ENCODE results near the gene DLGAP5. TPM values are rescaled to one million over a fixed set of nuclear protein-coding genes. Genes with fewer than 3 reads are reported as not detected.

DLGAP5 gene
- total RNA-seq, 2 donors from 2014 or later: 0.08 to 1.2 TPM

DNA sequence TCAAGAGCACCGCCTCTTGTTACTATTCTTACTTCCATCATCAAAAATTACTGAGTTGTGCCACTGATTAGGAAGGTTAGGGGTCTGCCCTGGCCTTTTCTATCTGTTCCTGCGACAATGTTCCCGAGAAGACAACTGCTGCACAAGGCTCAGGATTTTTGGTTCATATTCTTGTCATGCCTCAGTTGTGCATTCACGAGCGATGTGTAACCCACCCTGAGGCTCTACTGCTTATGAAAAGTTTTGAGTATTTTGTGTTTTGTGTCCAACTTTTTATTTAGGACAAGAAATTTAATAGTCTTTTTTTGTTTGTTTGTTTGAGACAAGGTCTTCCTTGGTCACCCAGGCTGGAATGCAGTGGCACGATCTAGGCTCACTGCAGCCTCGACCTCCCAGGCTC is 85.4 kb downstream of the DLGAP5 start:
- Histone ChIP-seq H3K4me1 (peaks cover 0 to 67% of the 10 kb centered on the region in 2 donors), H3K27me3 (no peaks in the 10 kb centered on the region), H3K36me3 (no peaks in the 10 kb centered on the region), H3K27ac (peak overlapping the region; percentile 6 to 29), H3K4me3 (no peak overlapping the region), H3K9me3 (no peaks in the 10 kb centered on the region)
- DNase-seq (ENCODE audit: low spot score): no peak
- TF ChIP-seq, protein P1, sequence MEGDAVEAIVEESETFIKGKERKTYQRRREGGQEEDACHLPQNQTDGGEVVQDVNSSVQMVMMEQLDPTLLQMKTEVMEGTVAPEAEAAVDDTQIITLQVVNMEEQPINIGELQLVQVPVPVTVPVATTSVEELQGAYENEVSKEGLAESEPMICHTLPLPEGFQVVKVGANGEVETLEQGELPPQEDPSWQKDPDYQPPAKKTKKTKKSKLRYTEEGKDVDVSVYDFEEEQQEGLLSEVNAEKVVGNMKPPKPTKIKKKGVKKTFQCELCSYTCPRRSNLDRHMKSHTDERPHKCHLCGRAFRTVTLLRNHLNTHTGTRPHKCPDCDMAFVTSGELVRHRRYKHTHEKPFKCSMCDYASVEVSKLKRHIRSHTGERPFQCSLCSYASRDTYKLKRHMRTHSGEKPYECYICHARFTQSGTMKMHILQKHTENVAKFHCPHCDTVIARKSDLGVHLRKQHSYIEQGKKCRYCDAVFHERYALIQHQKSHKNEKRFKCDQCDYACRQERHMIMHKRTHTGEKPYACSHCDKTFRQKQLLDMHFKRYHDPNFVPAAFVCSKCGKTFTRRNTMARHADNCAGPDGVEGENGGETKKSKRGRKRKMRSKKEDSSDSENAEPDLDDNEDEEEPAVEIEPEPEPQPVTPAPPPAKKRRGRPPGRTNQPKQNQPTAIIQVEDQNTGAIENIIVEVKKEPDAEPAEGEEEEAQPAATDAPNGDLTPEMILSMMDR (IDR thresholded peaks at IDR 0.05): no peak

DNA sequence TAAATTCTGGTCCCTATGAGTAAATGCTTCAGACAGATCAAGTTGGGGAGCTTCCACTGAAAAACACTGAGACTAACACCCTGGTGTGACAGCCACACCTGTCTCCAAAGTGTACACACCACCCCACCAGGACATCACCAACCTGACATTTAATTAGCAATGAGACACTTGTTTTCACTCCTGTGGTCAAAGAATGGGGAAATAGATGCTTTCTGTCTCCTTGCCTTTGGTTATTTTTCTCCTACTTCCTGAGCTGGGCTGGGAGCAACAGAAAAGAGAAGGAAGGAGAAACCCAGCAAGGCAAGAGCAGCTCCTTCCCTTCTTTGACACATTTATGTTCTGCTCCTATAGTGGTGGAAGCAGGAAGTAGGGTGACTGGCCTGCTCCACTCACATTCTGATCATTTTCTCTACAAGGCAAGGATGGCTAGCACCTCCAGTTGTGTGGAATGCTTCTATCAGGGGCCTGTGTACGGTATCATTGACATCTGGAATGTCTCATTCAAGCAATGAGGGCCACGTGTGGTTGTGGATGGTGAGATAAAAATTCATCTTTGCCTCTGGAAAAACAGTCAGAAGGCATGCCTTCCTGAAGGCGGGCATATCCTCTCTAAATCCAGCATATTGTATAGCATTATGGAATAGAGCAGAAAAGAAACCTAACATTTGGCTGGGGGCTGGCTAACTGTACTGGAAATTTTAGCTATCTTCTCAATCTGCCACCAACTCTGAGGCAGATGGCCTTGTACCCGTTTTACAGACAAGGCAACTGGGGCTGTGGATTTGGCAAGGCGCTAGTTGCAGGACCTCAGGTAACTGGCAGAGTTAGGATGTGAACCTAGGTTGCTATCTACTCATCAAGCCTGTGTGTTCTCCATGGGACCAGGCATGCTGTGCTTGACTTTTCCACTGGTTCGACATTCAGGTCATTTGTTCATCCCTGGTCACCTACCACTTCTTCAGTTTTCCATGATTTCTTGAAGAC is 87.1 kb downstream of the DLGAP5 start:
- peaks cover 0 to 77% of the 10 kb centered on the region in 2 donors for H3K4me1 ChIP-seq
- no peaks in the 10 kb centered on the region for H3K9me3 ChIP-seq
- peak overlapping the region; percentile 89 to 93 for H3K27ac ChIP-seq
- no peaks in the 10 kb centered on the region for H3K27me3 ChIP-seq
- TF ChIP-seq, protein P1 (IDR thresholded peaks at IDR 0.05): no peak
- H3K4me3 ChIP-seq: no peak overlapping the region
- H3K36me3 ChIP-seq: no peaks in the 10 kb centered on the region
- DNase-seq (ENCODE audit: low spot score): no peak

DNA sequence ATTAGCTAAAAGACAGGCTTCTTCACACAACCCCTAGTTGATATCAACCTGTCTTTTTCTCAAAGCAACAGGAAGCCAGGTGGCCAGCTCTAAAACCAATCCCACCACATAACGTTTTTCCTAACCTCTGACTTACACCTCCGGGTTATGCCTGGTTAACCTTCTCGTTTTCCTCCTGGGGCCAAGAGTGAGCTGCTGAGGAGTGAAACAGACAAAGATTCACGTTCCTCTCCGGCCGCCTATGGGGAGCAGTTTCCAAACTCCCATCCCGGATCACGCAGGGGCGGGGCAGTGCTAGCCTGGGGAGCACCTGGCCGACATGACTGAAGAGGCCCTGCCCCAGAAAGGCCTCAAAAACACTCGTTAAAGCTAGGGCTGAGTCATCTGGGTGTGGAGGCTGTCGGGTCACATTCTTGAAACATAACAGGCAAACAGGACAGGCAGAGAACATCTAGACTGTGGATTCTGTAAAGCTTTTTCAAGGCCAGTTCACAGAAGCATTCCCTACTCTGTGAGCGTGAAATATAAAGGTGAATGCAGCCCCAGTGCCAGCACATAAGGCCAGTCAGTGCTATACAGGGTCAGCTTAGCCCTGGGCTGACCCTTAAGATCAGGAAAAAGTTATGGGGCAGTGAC is 88.3 kb downstream of the DLGAP5 start:
- no peak overlapping the region for H3K4me3 ChIP-seq
- no peaks in the 10 kb centered on the region for H3K9me3 ChIP-seq
- TF ChIP-seq, protein P1 (IDR thresholded peaks at IDR 0.05): no peak
- no peaks in the 10 kb centered on the region for H3K27me3 ChIP-seq
- H3K4me1 ChIP-seq: peaks cover 0 to 74% of the 10 kb centered on the region in 2 donors
- no peaks in the 10 kb centered on the region for H3K36me3 ChIP-seq
- DNase-seq (ENCODE audit: low spot score): peak; percentile 88
- peak overlapping the region; percentile 89 to 93 for H3K27ac ChIP-seq

DNA sequence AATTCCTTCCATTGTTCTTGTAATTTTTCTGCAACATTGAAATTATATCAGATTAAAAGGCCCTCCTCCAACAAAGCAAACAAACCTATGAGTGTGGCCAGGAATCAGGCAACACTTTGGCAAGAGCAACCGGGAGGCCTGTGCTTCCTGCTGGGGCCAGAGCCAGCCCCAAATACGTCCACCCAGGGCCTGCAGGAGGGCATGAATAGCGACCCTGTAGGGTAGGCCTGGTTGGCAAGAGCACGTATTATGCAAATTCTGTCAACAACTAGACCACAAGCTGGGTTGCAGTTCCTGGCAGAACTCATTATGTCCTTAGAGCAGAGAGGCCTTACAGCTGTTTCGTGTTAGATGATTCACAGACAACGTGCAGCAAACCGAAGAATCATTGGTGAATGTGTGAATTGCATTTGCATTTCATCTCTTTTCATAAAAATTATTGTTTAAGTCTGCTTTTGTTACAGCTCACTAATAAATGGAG is 89.2 kb downstream of the DLGAP5 start:
- Histone ChIP-seq H3K4me1 (peaks cover 0 to 69% of the 10 kb centered on the region in 2 donors), H3K4me3 (no peak overlapping the region), H3K27ac (peak overlapping the region; percentile 89 to 93), H3K27me3 (no peaks in the 10 kb centered on the region), H3K36me3 (no peaks in the 10 kb centered on the region), H3K9me3 (no peaks in the 10 kb centered on the region)
- DNase-seq (ENCODE audit: low spot score): peak; percentile 89
- TF ChIP-seq, protein P1 (IDR thresholded peaks at IDR 0.05): no peak

DNA sequence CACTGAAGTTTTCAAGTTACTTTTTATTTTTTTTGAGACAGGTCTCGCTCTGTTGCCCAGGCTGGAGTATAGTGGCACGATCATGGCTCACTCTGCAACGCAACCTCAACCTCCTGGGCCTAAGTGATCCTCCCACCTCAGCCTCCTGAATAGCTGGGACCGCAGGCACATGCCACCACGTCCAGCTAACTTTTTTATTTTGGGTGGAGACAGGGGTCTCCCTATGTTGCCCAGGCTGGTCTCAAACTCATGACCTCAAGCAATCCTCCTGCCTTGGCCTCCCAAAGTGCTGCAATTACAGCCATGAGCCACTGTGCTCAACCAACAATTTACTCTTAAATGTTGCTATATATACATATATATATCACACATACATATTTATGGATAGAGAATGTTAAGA is 89.7 kb downstream of the DLGAP5 start:
- TF ChIP-seq, protein P1 (IDR thresholded peaks at IDR 0.05): no peak
- Histone ChIP-seq H3K36me3 (no peaks in the 10 kb centered on the region), H3K27me3 (no peaks in the 10 kb centered on the region), H3K4me1 (peaks cover 0 to 65% of the 10 kb centered on the region in 2 donors), H3K27ac (peak overlapping the region; percentile 89 to 93), H3K9me3 (no peaks in the 10 kb centered on the region), H3K4me3 (no peak overlapping the region)
- DNase-seq (ENCODE audit: low spot score): no peak

Data from right atrium auricular region (tissue), 2 donors.